Testis (tissue), 3 donors: ENCODE results near the gene MRPS26. TPM values are rescaled to one million over a fixed set of nuclear protein-coding genes. Genes with fewer than 3 reads are reported as not detected.

Source experiments
- DNase-seq: peaks from one replicate; pipeline ENCODE4 v3.0.0-alpha.2; 2019
- H3K27ac ChIP-seq, 2 donors: fragments of 200-600 bp; sonication (generic); one replicate each; pipeline ENCODE4 v1.5.1; 2019
- H3K27me3 ChIP-seq: fragments of 200-600 bp; sonication (generic); one replicate; pipeline ENCODE4 v1.5.1; 2019
- H3K36me3 ChIP-seq: fragments of 200-600 bp; sonication (generic); one replicate; pipeline ENCODE4 v1.5.1; 2017; ENCODE audit warnings: low read depth; ENCODE audit errors: missing control alignments
- H3K4me1 ChIP-seq: fragments of 200-600 bp; sonication (generic); one replicate; pipeline ENCODE4 v1.5.1; 2019
- H3K4me3 ChIP-seq, 2 donors: fragments of 200-600 bp; sonication (generic); one replicate each; pipeline ENCODE4 v1.5.1; 2017 to 2019
- H3K9me3 ChIP-seq: fragments of 200-600 bp; sonication (generic); one replicate; pipeline ENCODE4 v1.5.1; 2017
- CTCF ChIP-seq, 3 experiments: fragments of 450-650 bp in 2 of 3; fragments of 200-600 bp in 1 of 3; sonication (generic) in 1 of 3; IDR thresholded peaks; one replicate each; pipeline ENCODE4 v1.5.1; 2016 to 2019; ENCODE audit warnings: antibody characterized with exemption in 3 of 3, mild to moderate bottlenecking in 2 of 3, moderate library complexity in 1 of 3
- POLR2A ChIP-seq: fragments of 450-650 bp; IDR thresholded peaks from one replicate; pipeline ENCODE4 v1.6.1; 2017; ENCODE audit warnings: antibody characterized with exemption, mild to moderate bottlenecking, moderate library complexity
- WGBS, 2 donors: methylation state at CpG; one replicate each; pipeline ENCODE4 v1.1.5; 2018; 5-methylcytosine and 5-hydroxymethylcytosine counted together
- intact Hi-C: fragments of 100-400 bp; cut with DNase I; formaldehyde crosslinking; loops from one replicate; pipeline ENCODE4 v1.15.1; 2023; ENCODE audit warnings: low total_unique reads
- polyA plus RNA-seq: library from polyadenylated mRNA; stranded (reverse); fragments of 350-450 nt; fragmentation: Illumina TruSeq; extraction: RNeasy Lipid Tissue Mini Kit (QIAGEN cat#74804); gene quantifications from one replicate; pipeline ENCODE4 v1.2.3, GENCODE V29; 2014; ENCODE audit warnings: low read depth, low replicate concordance; ENCODE audit not compliant: insufficient read depth
- total RNA-seq, 2 donors: library from RNA; depleted of rRNA; stranded (reverse); fragments of >200 nt; gene quantifications; one replicate each; pipeline ENCODE4 v1.2.3, GENCODE V29; 2016

The MRPS26 gene
- total and polyA plus RNA-seq, 3 donors from 2014 or later = 28.3 to 55.9 (median 37.4) TPM

GRCh38 chr20:3032624-3033023, 13.2 kb upstream of the MRPS26 start:
- Histone ChIP-seq H3K4me3 (no peak overlapping the region), H3K9me3 (no peaks in the 10 kb centered on the region), H3K36me3 (no peaks in the 10 kb centered on the region), H3K27me3 (no peaks in the 10 kb centered on the region), H3K4me1 (no peaks in the 10 kb centered on the region), H3K27ac (no peak overlapping the region)
- no peak for TF ChIP-seq CTCF (IDR thresholded peaks at IDR 0.05)
- no peak for TF ChIP-seq POLR2A
- WGBS, 2 donors = 64 to 67% methylated on average over 8 of the region's 8 CpGs
- intact Hi-C loops = no loop called here
- DNase-seq = peak; percentile 46

GRCh38 chr20:3037654-3038053, 8.2 kb upstream of the MRPS26 start:
- TF ChIP-seq CTCF (IDR thresholded peaks at IDR 0.05) (no peak), POLR2A (no peak)
- H3K36me3 ChIP-seq = no peaks in the 10 kb centered on the region
- no peak overlapping the region for H3K4me3 ChIP-seq
- no peak overlapping the region for H3K27ac ChIP-seq
- WGBS, 2 donors = 79 to 84% methylated on average over 3 of the region's 3 CpGs
- no peaks in the 10 kb centered on the region for H3K27me3 ChIP-seq
- H3K4me1 ChIP-seq = peaks cover 11% of the 10 kb centered on the region
- H3K9me3 ChIP-seq = no peaks in the 10 kb centered on the region
- no peak for DNase-seq
- intact Hi-C loops = no loop called here

GRCh38 chr20:3038454-3038853, 7.4 kb upstream of the MRPS26 start:
- 83 to 86% methylated on average over 5 of the region's 5 CpGs for WGBS, 2 donors
- Histone ChIP-seq H3K4me1 (peaks cover 12% of the 10 kb centered on the region), H3K36me3 (no peaks in the 10 kb centered on the region), H3K27me3 (no peaks in the 10 kb centered on the region), H3K9me3 (no peaks in the 10 kb centered on the region), H3K27ac (no peak overlapping the region), H3K4me3 (no peak overlapping the region)
- intact Hi-C loops = no loop called here
- TF ChIP-seq CTCF (IDR thresholded peaks at IDR 0.05) = no peak
- TF ChIP-seq POLR2A = no peak
- DNase-seq = no peak

- TF ChIP-seq CTCF (IDR thresholded peaks at IDR 0.05) (no peak), POLR2A (no peak)
- DNase-seq = no peak
- Histone ChIP-seq H3K36me3 (no peaks in the 10 kb centered on the region), H3K9me3 (no peaks in the 10 kb centered on the region), H3K27ac (no peak overlapping the region), H3K4me1 (peaks cover 12% of the 10 kb centered on the region), H3K4me3 (no peak overlapping the region), H3K27me3 (no peaks in the 10 kb centered on the region)
- WGBS, 2 donors = 83 to 95% methylated on average over 4 of the region's 4 CpGs
- intact Hi-C loops = no loop called here
These were observed 6.4 kb upstream of the MRPS26 start for GRCh38 chr20:3039426-3039825.

GRCh38 chr20:3040086-3040485, 5.8 kb upstream of the MRPS26 start:
- Histone ChIP-seq H3K4me1 (peaks cover 12% of the 10 kb centered on the region), H3K4me3 (no peak overlapping the region), H3K27ac (no peak overlapping the region), H3K36me3 (no peaks in the 10 kb centered on the region), H3K27me3 (no peaks in the 10 kb centered on the region), H3K9me3 (no peaks in the 10 kb centered on the region)
- TF ChIP-seq CTCF (IDR thresholded peaks at IDR 0.05) (no peak), POLR2A (no peak)
- 89 to 97% methylated on average over 8 of the region's 8 CpGs for whole genome bisulfite sequencing, 2 donors
- intact Hi-C loops = no loop called here
- DNase-seq = no peak
